Lung (tissue), 12 donors: ENCODE data around the gene C1orf21. TPM values are rescaled to one million over a fixed set of nuclear protein-coding genes. Genes with fewer than 3 reads are reported as not detected.

Experiments
- ATAC-seq: fragments of 200-7000 bp; cut with Tn5 transposase; one replicate; pipeline ENCODE4 v1.9.1; 2020; ENCODE audit warnings: moderate number of reproducible peaks; ENCODE audit not compliant: insufficient read depth, low FRiP score
- DNase-seq, 3 donors: peaks; one replicate each; pipeline ENCODE4 v3.0.0-alpha.2; 2013 to 2017
- H3K27ac ChIP-seq, 2 donors: one replicate each; pipeline ENCODE4 v1.5.1; 2013; ENCODE audit warnings: mild to moderate bottlenecking in 2 of 2, moderate library complexity in 2 of 2, control low read depth in 1 of 2, inconsistent platforms in 1 of 2, low read depth in 1 of 2, low read length in 1 of 2
- H3K27me3 ChIP-seq, 3 donors: one replicate each; pipeline ENCODE4 v1.5.1; 2013; ENCODE audit warnings: low read length in 2 of 3; ENCODE audit not compliant: control insufficient read depth in 3 of 3, insufficient read depth in 3 of 3
- H3K36me3 ChIP-seq, 4 donors: one replicate each; pipeline ENCODE4 v1.5.1; 2013; ENCODE audit warnings: low read length in 4 of 4, mild to moderate bottlenecking in 1 of 4, moderate library complexity in 1 of 4; ENCODE audit not compliant: control insufficient read depth in 4 of 4, insufficient read depth in 4 of 4
- H3K4me1 ChIP-seq, 5 donors: one replicate each; pipeline ENCODE4 v1.5.1; 2013; ENCODE audit warnings: low read length in 5 of 5, mild to moderate bottlenecking in 2 of 5, moderate library complexity in 1 of 5; ENCODE audit not compliant: control insufficient read depth in 5 of 5, insufficient read depth in 5 of 5
- H3K4me3 ChIP-seq: one replicate; pipeline ENCODE4 v1.5.1; 2013; ENCODE audit warnings: mild to moderate bottlenecking, control low read depth, moderate library complexity
- H3K9ac ChIP-seq, 2 donors: one replicate each; pipeline ENCODE4 v1.5.1; 2013; ENCODE audit warnings: low read length in 2 of 2, control low read depth in 1 of 2; ENCODE audit not compliant: insufficient read depth in 1 of 2
- H3K9me3 ChIP-seq, 4 donors: one replicate each; pipeline ENCODE4 v1.5.1; 2013; ENCODE audit warnings: low read length in 3 of 4, mild to moderate bottlenecking in 1 of 4, moderate library complexity in 1 of 4; ENCODE audit not compliant: control insufficient read depth in 4 of 4, insufficient read depth in 3 of 4
- WGBS, 2 donors: extraction: QIAGEN DNeasy Blood & Tissue Kit; methylation state at CpG; one replicate each; pipeline ENCODE4 v1.1.7; 2013; 5-methylcytosine and 5-hydroxymethylcytosine counted together
- polyA plus RNA-seq, 2 donors: library from polyadenylated mRNA; stranded (reverse); fragments of 200-250 nt; gene quantifications; one replicate each; pipeline ENCODE4 v1.2.1, GENCODE V29; 2013
- total RNA-seq, 2 donors: library from RNA; depleted of rRNA in 1 of 2; stranded (reverse); fragments of >200 nt in 1 of 2; gene quantifications; one replicate each; pipeline ENCODE4 v1.2.1, GENCODE V29; 2014 to 2021
- TF ChIP-seq, protein P1 (sequence below): IDR thresholded peaks from 2 replicates; pipeline ENCODE4 v1.5.1; 2012; ENCODE audit warnings: mild to moderate bottlenecking; ENCODE audit errors: control extremely low read depth, extremely low read depth
- donor health status: control.
- donor health status: control.
- donor health status: Bipolar disorder and iron deficiency.
- donor health status: healthy.
- donor health status: DM: yes; HTN: yes; CAD: no.

Gene C1orf21
- total and polyA plus RNA-seq, 4 donors, result 16.2 to 59.9 (median 45.5) TPM

DNA sequence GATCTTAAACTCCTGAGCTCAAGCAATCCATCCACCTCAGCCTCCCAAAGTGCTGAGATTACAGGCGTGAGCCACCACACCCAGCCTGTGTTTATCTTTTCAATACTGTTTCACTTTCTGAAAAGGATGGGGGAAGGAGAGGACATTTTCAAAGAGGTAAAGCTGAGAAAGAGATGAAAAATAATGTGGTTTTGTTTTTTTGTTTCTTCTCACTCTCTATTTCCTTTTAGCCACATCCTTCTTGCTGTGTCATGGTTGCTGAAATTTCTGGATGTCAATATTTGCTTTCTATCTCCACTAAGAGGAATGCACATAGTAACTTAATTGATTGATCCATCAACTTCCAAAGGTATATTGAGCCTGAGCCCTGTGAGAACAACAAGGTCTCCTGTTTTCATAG is 6.4 kb upstream of the C1orf21 start:
- Histone ChIP-seq H3K9ac (no peak overlapping the region), H3K27ac (no peak overlapping the region), H3K4me3 (no peak overlapping the region), H3K27me3 (peaks cover 0 to 2% (median 0%) of the 10 kb centered on the region in 3 donors), H3K36me3 (no peaks in the 10 kb centered on the region), H3K9me3 (no peaks in the 10 kb centered on the region), H3K4me1 (no peaks in the 10 kb centered on the region)
- ATAC-seq (no peak), DNase-seq (no peak)
- WGBS, 2 donors, result 59 to 89% methylated on average over 1 of the region's 1 CpG
- TF ChIP-seq, protein P1, sequence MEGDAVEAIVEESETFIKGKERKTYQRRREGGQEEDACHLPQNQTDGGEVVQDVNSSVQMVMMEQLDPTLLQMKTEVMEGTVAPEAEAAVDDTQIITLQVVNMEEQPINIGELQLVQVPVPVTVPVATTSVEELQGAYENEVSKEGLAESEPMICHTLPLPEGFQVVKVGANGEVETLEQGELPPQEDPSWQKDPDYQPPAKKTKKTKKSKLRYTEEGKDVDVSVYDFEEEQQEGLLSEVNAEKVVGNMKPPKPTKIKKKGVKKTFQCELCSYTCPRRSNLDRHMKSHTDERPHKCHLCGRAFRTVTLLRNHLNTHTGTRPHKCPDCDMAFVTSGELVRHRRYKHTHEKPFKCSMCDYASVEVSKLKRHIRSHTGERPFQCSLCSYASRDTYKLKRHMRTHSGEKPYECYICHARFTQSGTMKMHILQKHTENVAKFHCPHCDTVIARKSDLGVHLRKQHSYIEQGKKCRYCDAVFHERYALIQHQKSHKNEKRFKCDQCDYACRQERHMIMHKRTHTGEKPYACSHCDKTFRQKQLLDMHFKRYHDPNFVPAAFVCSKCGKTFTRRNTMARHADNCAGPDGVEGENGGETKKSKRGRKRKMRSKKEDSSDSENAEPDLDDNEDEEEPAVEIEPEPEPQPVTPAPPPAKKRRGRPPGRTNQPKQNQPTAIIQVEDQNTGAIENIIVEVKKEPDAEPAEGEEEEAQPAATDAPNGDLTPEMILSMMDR, result no peak

GRCh38 chr1:184383772-184384323 is 3.0 kb upstream of the C1orf21 start:
- Histone ChIP-seq H3K9ac (no peak overlapping the region), H3K27ac (no peak overlapping the region), H3K36me3 (no peaks in the 10 kb centered on the region), H3K4me3 (no peak overlapping the region), H3K27me3 (peaks cover 0 to 4% (median 2%) of the 10 kb centered on the region in 3 donors), H3K4me1 (peaks cover 0 to 16% (median 4%) of the 10 kb centered on the region in 5 donors), H3K9me3 (no peaks in the 10 kb centered on the region)
- DNase-seq, result no peak
- no peak for ATAC-seq
- WGBS, 2 donors, result 80 to 92% methylated on average over 3 of the region's 3 CpGs
- TF ChIP-seq, protein P1, result no peak

- ATAC-seq, result no peak
- Histone ChIP-seq H3K4me1 (peaks cover 0 to 19% (median 8%) of the 10 kb centered on the region in 5 donors), H3K27me3 (peaks cover 0 to 4% (median 2%) of the 10 kb centered on the region in 3 donors), H3K36me3 (peaks cover 0 to 1% (median 0%) of the 10 kb centered on the region in 4 donors), H3K9ac (peak overlapping the region; percentile 49 to 76), H3K4me3 (peak overlapping the region; percentile 74), H3K9me3 (no peaks in the 10 kb centered on the region), H3K27ac (peak overlapping the region; percentile 84 to 91)
- TF ChIP-seq, protein P1, result no peak
- DNase-seq, result no peak
- WGBS, 2 donors, result 53 to 54% methylated on average over 17 of the region's 17 CpGs
Measured at GRCh38 chr1:184385865-184386311, 941 bp upstream of the C1orf21 start.
